ENCODE measurements around the gene MYCN. TPM values are rescaled to one million over a fixed set of nuclear protein-coding genes. Genes with fewer than 3 reads are reported as not detected.

The MYCN gene
- total RNA-seq, 2 experiments from 2014 or later, result not detected

- Mint-ChIP-seq H3K9me3 (ENCODE audit: low read depth) (no peaks in the 10 kb centered on the region), H3K4me3 (no peak overlapping the region), H3K4me1 (no peaks in the 10 kb centered on the region), H3K27ac (no peak overlapping the region), H3K27me3 (no peaks in the 10 kb centered on the region), H3K36me3 (no peaks in the 10 kb centered on the region)
- ATAC-seq (no peak), DNase-seq (no peak)
- CTCF ChIA-PET, result no interaction called here
Observed at GRCh38 chr2:15984368-15985255, 44.3 kb downstream of the MYCN start.

DNA sequence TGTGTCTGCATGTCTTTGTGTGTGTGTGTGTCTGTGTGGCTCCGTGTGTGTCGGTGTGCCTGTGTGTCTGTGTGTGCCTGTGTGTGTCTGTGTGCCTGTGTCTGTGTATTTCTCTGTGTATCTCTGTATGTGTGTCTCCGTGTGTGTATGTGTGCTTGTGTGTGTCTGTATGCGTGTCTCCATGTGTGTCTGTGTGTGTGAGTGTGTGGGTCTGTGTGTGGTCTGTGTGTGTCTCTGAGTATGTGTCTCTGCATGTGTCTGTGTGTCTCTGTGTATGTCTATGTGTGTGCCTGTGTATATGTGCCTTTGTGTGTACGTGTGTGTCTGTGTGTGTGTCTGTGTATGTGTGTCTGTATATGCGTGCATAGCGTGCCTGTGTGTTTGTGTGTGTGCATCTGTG lies 45.2 kb downstream of the MYCN start:
- no peaks in the 10 kb centered on the region for H3K4me1 Mint-ChIP-seq
- CTCF ChIA-PET, result no interaction called here
- H3K27ac Mint-ChIP-seq, result no peak overlapping the region
- H3K9me3 Mint-ChIP-seq (ENCODE audit: low read depth), result no peaks in the 10 kb centered on the region
- DNase-seq, result no peak
- no peaks in the 10 kb centered on the region for H3K36me3 Mint-ChIP-seq
- ATAC-seq, result no peak
- no peak overlapping the region for H3K4me3 Mint-ChIP-seq
- H3K27me3 Mint-ChIP-seq, result no peaks in the 10 kb centered on the region

GRCh38 chr2:15986068-15986560 lies 45.8 kb downstream of the MYCN start:
- no peaks in the 10 kb centered on the region for H3K4me1 Mint-ChIP-seq
- CTCF ChIA-PET, result no interaction called here
- no peak for DNase-seq
- ATAC-seq, result no peak
- H3K36me3 Mint-ChIP-seq, result no peaks in the 10 kb centered on the region
- no peak overlapping the region for H3K27ac Mint-ChIP-seq
- no peaks in the 10 kb centered on the region for H3K9me3 Mint-ChIP-seq (ENCODE audit: low read depth)
- H3K4me3 Mint-ChIP-seq, result no peak overlapping the region
- no peaks in the 10 kb centered on the region for H3K27me3 Mint-ChIP-seq

DNA sequence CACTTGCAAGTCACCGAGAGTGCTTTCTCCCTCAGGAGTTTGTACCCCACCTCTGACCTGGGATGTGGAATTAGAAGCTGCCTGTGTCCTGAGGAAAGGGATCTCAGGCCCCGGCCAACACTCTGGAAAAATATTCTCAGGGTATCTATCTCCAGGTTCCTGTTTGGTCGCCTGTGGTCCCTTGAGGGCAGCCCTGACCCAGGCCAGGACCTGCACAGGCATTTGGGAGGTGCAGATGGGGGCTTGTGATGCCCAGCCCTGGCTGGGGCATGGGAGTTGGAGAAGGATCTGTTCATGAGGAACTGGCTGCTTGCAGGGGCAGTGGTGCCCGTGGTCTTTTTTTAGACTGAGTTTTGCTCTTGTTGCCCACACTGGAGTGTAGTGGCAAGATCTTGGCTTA lies 46.3 kb downstream of the MYCN start:
- Mint-ChIP-seq H3K4me3 (no peak overlapping the region), H3K27me3 (no peaks in the 10 kb centered on the region), H3K4me1 (no peaks in the 10 kb centered on the region), H3K9me3 (ENCODE audit: low read depth) (no peaks in the 10 kb centered on the region), H3K27ac (no peak overlapping the region), H3K36me3 (no peaks in the 10 kb centered on the region)
- ATAC-seq, result no peak
- CTCF ChIA-PET, result no interaction called here
- DNase-seq, result no peak

GRCh38 chr2:15988733-15989132 lies 48.4 kb downstream of the MYCN start:
- Mint-ChIP-seq H3K9me3 (ENCODE audit: low read depth) (no peaks in the 10 kb centered on the region), H3K27ac (no peak overlapping the region), H3K4me3 (no peak overlapping the region), H3K4me1 (no peaks in the 10 kb centered on the region), H3K36me3 (no peaks in the 10 kb centered on the region), H3K27me3 (no peaks in the 10 kb centered on the region)
- CTCF ChIA-PET, result no interaction called here
- no peak for ATAC-seq
- no peak for DNase-seq

DNA sequence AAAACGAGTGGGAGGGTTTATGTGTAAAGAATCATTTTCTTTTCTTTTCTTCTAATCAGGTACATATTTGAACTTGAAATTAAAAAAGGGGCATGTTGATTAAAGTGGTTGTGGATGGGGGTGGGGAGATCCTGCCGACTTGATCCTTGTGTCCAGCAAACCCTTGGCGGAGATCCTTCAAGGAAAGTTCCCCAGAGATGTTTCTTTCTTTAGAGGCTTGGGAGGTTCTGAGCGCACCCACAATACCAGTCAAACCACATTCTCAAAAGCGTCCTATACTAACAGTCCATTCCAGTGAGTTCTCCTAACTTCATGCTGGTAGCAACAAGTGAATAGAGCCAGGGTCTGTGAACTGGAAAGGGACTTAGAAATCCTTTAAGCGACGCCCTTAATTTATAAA lies 49.2 kb downstream of the MYCN start:
- ATAC-seq (no peak), DNase-seq (no peak)
- no peaks in the 10 kb centered on the region for H3K27me3 Mint-ChIP-seq
- CTCF ChIA-PET, result no interaction called here
- H3K27ac Mint-ChIP-seq, result no peak overlapping the region
- no peaks in the 10 kb centered on the region for H3K4me1 Mint-ChIP-seq
- no peaks in the 10 kb centered on the region for H3K36me3 Mint-ChIP-seq
- no peaks in the 10 kb centered on the region for H3K9me3 Mint-ChIP-seq (ENCODE audit: low read depth)
- H3K4me3 Mint-ChIP-seq, result no peak overlapping the region

DNA sequence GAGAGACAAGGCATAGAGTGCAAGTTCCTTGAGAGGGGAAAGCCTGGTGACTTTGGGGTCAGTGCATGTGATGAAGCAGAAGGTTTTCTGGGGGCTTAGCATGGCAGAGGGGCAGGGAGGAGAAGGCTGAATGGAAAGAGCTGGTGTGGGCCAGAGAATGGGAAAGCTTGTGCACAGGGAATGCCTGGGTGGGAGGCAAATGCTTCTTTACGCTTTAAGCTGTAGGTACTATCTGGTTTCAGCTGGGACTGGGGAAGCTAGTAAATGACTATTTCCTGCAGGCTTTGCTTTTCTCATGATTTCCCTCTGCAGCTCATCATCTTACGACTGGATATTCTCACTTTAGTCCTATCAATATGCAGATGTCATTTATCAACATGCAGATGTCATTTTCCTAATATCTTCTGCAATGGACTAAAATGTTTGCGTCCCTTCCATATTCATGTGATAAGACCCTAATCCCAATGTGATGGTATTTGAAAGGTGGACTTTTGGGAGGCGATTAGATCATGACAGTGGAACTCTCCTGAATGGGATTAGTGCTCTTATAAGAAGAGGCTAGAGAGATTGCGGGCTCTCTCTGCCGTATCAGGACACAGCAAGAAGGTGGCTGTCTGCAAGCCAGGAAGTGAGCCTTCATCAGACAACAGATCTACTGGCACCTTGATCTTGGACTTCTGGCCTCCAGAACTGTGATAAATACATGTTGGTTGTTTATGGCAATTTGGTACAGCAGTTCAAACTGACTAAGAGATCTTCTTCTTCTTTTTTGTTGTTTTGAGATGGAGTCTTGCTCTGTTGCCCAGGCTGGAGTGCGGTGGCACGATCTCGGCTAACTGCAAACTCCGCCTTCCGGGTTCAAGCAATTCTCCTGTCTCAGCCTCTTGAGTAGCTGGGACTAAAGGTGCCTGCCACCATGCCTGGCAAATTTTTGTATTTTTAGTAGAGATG lies 50.1 kb downstream of the MYCN start:
- H3K4me1 Mint-ChIP-seq, result no peaks in the 10 kb centered on the region
- H3K27ac Mint-ChIP-seq, result no peak overlapping the region
- DNase-seq, result no peak
- no peaks in the 10 kb centered on the region for H3K9me3 Mint-ChIP-seq (ENCODE audit: low read depth)
- no peaks in the 10 kb centered on the region for H3K27me3 Mint-ChIP-seq
- no peaks in the 10 kb centered on the region for H3K36me3 Mint-ChIP-seq
- no peak for ATAC-seq
- no peak overlapping the region for H3K4me3 Mint-ChIP-seq
- CTCF ChIA-PET, result no interaction called here

GRCh38 chr2:15991231-15991630 lies 50.9 kb downstream of the MYCN start:
- Mint-ChIP-seq H3K4me3 (no peak overlapping the region), H3K9me3 (ENCODE audit: low read depth) (no peaks in the 10 kb centered on the region), H3K27ac (no peak overlapping the region), H3K27me3 (no peaks in the 10 kb centered on the region), H3K4me1 (no peaks in the 10 kb centered on the region), H3K36me3 (no peaks in the 10 kb centered on the region)
- CTCF ChIA-PET, result no interaction called here
- DNase-seq, result no peak
- no peak for ATAC-seq

DNA sequence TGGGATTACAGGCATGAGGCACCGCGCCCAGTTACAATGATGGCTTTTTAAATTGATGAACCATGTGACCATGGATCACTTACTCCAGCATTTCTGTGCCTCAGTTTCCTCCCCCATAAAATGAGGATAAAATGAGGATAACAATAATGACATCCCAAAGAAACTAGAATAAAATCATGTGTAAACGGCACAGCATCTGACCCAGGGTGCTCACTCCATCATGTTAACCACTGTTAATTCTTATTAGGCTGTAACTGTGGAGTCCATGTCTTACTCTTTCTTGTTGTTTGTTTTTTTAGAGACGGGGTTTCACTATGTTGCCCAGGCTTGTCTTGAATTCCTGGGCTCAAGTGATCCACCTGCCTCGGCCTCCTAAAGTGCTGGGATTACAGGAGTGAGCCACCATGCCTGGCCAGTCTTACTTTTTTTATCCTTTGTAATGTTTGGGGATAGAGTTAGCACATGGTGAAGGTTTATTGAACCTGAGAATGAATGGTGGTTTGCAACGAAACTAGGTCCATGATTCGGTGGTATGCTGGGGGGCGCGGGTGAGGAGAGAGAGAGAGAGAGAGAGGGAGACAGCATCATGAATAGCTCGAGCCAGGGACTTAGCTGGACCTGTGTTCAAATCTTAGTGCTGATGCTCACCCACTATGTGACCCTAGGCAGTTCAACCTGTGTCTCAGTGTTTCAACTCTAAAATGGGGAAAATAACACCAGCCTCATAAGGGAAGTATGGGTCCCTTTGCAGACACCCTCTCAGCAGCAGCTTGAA lies 52.3 kb downstream of the MYCN start:
- H3K9me3 Mint-ChIP-seq (ENCODE audit: low read depth), result no peaks in the 10 kb centered on the region

DNA sequence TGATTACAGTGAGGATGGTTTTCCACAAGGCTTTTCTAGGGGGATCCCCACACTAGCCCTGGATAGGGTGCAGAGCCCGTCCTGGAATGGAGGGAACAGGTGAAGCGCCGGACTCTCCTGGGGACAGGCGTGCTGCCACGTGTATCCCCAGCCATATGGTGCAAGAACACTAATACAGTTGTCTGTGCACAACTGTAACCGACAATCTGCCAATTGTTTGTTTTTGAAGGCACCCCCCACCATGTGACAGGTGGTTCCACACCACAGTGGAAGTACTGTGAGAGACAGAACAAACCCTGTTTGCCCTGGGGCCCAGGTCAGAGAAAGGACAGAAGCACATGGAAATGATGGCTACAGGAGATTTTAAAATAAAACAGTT lies 52.9 kb downstream of the MYCN start:
- no peak for DNase-seq
- Mint-ChIP-seq H3K36me3 (no peaks in the 10 kb centered on the region), H3K9me3 (ENCODE audit: low read depth) (no peaks in the 10 kb centered on the region), H3K27me3 (no peaks in the 10 kb centered on the region), H3K4me3 (no peak overlapping the region), H3K27ac (no peak overlapping the region), H3K4me1 (no peaks in the 10 kb centered on the region)
- CTCF ChIA-PET, result no interaction called here
- no peak for ATAC-seq

More for the DNA sequence above, 52.3 kb downstream of the MYCN start:
- Mint-ChIP-seq H3K4me1 (no peaks in the 10 kb centered on the region), H3K27me3 (no peaks in the 10 kb centered on the region), H3K27ac (no peak overlapping the region), H3K36me3 (no peaks in the 10 kb centered on the region), H3K4me3 (no peak overlapping the region)
- ATAC-seq (no peak), DNase-seq (no peak)
- CTCF ChIA-PET, result no interaction called here

GRCh38 chr2:15993666-15994065 lies 53.3 kb downstream of the MYCN start:
- no peak overlapping the region for H3K4me3 Mint-ChIP-seq
- H3K27me3 Mint-ChIP-seq, result no peaks in the 10 kb centered on the region
- no peaks in the 10 kb centered on the region for H3K9me3 Mint-ChIP-seq (ENCODE audit: low read depth)
- DNase-seq, result no peak
- CTCF ChIA-PET, result no interaction called here
- H3K36me3 Mint-ChIP-seq, result no peaks in the 10 kb centered on the region
- no peak overlapping the region for H3K27ac Mint-ChIP-seq
- no peaks in the 10 kb centered on the region for H3K4me1 Mint-ChIP-seq
- no peak for ATAC-seq

- Mint-ChIP-seq H3K27ac (no peak overlapping the region), H3K4me3 (no peak overlapping the region), H3K27me3 (no peaks in the 10 kb centered on the region), H3K4me1 (no peaks in the 10 kb centered on the region), H3K36me3 (no peaks in the 10 kb centered on the region), H3K9me3 (ENCODE audit: low read depth) (no peaks in the 10 kb centered on the region)
- DNase-seq (no peak), ATAC-seq (no peak)
- CTCF ChIA-PET, result no interaction called here
Observed at GRCh38 chr2:15995603-15996002, 55.3 kb downstream of the MYCN start.

Data from activated CD8-positive, alpha-beta memory T cell treated with anti-CD3 and anti-CD28 coated beads, Interleukin-2, amount 10 ng/mL, durations not matched to agents 7 days and 5 days (primary cell).